Superior temporal gyrus (tissue), 1 donor: ENCODE data around the gene TRMT10B.

Experiments used
- DNase-seq: peaks from one replicate; pipeline ENCODE4 v3.0.0-alpha.2; 2016; ENCODE audit errors: extremely low spot score

Gene TRMT10B, protein sequence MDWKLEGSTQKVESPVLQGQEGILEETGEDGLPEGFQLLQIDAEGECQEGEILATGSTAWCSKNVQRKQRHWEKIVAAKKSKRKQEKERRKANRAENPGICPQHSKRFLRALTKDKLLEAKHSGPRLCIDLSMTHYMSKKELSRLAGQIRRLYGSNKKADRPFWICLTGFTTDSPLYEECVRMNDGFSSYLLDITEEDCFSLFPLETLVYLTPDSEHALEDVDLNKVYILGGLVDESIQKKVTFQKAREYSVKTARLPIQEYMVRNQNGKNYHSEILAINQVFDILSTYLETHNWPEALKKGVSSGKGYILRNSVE

DNA sequence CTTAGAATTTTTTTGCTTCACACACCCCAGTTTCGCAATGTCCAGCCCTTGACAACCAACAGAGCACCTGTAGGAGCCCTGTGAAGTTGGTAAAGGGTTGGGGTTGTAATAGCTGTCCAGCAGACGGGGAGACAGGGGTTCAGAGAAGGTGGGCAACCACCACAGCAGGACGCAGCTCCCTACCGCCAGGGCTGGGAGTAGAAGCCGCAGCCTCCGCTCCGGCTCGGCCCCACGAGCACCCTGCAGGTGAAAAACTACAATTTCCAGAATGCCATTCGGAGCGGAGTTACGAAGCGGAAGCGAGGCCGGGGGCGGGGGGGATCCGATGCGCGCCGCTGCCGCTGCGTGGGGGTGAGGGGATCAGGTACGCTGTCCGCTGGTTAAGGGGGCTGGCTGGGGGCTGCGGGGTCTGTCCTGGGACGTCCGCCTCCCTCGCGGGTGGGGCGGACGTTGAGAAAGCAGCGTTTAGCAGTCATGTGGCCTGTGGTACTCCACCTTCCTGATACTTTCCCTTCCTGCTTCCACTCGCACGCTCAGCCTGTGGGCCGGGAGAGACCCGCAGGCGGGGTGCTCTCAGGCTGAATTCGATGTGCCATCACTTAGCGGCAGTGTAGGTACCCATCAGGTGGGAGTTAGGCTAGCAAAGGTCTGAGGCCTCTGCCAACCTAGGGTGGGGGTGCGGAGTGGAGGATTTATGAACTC is at the start of gene TRMT10B:
Gene TRMT10B (plus strand): TSS at position 317 of the 702 bp plus-strand sequence. CDS start 8,127 bp downstream, outside the sequence.
- peak; percentile 58 for DNase-seq

DNA sequence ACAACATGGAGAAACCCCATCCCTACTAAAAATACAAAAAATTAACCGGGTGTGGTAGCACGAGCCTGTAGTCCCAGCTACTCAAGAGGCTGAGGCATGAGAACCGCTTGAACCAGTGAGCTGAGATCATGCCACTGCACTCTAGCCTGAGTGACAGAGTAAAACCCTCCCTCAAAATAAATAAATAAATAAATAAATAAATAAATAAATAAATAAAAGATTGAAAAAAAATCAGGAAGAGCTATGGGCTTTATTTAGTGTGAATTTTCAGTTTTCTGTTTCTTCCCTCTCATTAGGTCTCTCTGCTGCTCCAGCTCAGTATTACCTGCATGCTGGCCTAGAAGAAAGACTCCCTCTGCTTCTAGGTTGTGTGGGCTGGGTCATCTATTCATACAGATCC is 47.8 kb upstream of the TRMT10B start:
- DNase-seq = no peak

DNA sequence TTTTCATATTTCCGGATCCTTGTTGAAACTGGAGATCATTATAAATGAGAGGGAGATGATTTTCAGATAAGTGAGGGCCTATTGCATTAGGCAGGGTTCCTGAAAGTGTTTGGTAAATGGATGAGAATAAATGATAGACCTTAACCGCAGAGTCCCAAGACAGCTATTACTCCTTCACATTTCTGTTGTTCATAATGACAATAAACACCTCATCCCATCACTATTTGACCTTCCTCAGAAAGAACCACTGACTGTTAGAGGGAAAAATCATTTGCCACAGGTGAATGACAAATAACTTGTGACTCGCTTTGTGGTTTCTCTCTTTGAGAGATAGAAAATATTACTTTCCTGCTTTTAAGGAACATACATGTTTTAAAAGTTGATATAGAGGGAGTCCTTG is 47.3 kb upstream of the TRMT10B start:
- no peak for DNase-seq

DNA sequence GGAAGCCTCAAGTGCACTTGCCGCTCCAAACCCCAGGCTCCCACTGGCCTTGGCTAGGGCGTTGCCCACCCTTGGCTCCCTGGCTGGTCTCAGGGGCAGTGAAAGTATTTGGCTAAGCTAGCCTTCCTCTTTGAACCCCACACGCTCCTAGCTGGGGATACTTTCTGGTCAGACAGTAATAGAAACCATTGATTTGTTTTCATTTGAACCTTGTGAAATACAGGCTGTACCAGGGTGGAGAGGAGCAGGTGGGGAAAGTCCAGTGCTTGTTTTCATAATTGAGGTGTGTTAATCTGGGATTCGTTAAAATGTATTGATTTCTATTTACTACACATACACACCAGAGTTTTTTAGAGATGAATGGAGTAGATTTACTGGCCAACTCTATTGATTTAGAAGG is 45.9 kb upstream of the TRMT10B start:
- no peak for DNase-seq

DNA sequence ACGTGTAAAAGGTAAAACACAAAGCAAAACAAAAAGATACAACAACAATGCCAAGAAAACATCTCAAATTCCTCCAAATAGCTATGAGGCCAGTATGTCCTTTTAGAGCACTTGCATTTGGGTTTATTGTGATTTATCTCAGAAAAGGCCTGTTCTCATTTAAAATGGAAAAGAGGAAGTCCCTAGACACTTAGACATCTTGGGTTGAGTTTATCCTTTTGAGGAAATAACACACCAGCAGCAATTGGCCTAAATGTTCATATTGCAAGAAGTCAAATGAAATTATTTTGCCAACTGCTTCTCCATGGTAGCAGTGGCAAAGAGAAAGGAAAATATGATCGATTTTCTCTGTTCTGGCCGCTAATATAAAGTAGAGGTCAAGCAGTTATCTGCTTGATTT is 43.6 kb upstream of the TRMT10B start:
- DNase-seq = no peak

DNA sequence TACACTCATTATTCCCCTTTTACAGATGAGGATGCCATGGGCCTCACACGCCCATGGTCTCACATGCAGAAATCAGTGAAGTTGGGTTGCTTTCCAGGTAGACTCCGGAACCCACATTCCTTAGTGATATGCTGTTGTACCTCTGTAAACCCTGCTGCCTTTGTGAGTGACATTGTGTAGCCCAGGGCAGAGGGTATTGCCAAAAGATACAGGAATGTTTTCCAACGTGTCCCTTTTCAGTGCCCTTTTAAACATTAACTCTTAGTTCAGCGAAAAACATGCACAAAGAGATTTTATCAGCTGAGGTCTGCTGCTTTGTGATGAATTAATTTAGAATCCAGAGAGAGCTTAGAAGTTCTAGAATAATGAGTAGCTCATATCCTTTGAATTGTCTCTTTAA is 38.3 kb upstream of the TRMT10B start:
- no peak for DNase-seq

DNA sequence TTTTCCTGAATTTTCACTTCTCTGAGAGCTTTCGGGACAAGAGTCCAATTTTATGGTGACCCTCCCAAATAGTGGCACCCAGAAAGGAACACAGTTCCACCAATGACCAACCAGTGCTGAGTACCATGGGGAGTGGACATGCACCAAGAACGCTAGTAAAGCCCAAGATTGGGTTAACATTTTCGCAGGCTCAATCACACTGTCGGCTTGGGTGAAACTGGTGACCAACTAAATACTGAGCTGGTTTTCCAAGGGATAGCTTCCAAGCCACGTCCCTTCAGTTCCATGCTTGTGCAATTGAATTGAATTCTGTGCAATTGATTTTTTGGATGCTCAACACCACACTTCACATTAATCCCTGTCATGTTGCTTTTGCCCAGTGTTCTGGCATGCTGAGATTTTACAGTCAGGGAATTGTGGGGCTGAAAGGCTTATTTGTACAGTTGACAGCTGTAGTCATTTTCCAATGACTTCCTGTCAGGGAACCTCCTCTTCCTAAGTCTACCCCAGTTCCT is 37.6 kb upstream of the TRMT10B start:
- DNase-seq = no peak

DNA sequence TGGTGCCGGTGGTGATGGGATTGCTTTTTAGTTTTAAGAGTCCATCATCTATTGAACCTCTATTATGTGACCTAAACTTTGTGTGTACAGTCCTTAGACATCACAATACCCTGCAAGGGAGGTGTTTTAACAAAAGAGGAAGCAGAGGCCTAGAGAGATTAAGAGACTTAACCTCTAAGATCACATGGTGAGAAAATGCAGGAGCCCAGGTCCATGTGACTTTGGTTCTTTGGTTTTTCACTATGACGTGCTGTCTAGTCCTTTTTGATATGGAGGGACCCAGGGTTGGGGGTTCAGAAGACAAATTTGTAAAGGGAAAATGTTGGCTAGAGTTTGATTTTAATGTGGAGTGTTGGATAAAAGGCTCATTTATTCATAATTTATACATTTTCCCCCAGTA is 34.1 kb upstream of the TRMT10B start:
- no peak for DNase-seq

DNA sequence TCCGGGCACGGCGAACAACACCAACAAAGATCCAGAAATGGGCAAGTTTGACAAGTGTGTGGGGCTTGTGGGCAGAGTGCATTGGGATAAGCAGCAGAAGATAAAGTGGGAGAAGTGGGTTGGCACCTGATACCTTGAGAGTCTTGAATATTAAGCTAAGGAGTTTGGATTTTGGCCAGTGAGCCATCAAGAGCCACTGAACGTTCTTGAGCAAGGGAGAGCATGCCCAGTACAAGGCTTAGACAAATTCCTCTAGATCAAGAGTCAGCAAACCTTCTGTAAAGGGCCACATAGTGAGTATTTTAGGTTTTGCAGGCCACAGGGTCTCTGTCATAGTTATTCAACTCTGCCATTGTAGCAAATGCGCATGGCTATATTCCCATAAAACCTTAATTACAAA is 26.6 kb upstream of the TRMT10B start:
- DNase-seq = no peak

DNA sequence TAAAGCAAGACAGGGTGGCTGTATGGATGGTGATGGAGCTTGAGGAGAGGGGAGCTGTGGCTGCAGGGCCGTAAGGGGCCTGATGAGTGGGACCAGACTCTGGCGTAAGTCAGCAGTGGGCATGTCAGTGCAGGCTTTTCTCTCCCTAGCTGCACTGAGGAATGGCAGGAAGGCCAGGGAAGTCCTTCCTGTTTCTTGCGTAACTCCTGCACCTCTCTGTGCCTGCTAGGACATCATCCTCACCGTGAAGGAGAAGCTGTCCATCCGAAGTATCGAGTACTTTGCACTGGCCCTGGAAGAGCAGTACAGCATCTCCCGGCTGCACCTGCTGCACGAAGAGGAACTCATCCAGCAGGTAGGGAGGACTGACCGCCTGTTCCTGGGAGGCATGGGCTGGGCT is 24.1 kb upstream of the TRMT10B start:
- DNase-seq = no peak

DNA sequence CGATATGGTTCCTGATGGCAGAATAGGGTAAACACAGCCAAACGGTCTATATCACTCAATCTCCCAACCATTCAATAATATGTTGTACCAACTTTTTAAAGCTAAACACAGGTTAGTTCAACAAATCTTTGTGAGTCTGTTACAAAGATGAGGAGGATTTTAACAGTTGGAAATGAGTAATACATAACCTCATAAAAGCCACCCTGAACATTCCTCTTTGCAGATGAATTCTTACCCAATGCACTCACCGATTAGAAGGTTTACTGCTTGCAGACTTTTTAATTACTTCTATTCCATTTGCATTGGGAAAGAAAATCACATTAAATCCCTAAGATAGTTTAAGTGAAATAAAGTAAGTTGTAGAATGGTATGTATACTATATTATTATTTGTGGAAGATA is 23.3 kb upstream of the TRMT10B start:
- no peak for DNase-seq

DNA sequence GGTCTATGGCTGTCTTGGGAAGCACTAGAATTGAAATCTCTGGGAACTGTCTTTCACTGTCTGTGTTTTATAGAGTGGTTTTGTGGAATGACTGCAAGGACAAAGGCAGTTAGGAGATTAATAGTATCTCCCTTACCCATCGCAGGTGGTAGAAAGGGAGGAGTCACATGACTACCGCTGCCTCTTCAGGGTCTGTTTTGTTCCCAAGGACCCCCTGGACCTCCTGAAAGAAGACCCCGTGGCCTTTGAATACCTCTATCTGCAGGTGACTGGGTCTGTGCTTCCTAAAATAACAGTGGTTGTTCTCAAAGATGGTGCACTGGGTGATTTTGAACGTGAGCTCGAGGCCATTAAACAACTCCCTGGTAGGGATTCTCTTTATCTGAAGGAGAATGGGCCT is 22.8 kb upstream of the TRMT10B start:
- no peak for DNase-seq

DNA sequence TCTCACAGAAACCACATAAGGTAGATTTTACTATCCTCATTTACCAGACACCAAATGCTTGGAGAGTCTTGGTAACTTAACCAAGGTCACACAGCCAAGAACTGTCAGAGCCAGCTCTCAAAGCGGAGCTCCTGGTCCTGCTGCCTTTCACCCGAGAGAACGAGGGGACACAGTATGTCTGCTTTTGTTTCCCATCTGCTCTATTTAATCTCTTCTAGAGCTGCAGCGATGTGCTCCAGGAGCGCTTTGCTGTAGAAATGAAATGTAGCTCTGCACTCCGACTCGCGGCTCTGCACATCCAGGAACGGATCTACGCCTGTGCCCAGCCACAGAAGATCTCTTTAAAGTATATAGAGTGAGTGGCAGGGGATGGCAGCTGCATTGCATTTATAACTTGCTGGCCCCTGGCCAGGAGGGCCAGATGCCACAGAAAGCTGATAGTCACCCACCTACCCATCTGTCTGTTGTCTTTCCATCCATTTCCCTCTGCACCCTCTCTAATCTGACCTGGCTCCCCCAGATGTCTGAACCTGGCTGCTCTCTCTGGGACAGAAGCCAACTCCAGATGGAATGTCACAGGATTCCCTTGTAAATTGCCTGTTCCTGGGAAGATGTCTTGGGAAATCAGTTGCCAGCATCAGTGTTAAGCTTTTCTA is 21.4 kb upstream of the TRMT10B start:
- peak; percentile 14 for DNase-seq

DNA sequence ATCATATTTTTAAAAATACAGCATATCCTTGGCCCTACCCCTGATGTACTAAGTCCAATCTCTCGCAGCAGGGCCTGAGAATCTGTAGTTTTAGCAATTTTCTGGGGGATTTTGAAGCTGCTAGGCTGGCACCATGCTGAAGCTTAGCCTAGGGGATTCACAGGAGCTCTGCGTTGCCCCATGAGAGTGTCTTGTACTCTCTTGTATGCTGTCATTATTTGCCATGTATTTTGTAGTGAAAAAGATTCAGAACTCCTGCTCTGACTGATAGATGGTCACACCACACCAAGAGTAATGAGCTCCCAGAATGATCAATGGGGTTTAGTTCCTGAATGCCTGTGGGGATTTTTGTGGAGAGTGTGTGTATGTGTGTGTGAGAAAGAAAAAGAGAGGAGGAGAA is 20.7 kb upstream of the TRMT10B start:
- DNase-seq = no peak

DNA sequence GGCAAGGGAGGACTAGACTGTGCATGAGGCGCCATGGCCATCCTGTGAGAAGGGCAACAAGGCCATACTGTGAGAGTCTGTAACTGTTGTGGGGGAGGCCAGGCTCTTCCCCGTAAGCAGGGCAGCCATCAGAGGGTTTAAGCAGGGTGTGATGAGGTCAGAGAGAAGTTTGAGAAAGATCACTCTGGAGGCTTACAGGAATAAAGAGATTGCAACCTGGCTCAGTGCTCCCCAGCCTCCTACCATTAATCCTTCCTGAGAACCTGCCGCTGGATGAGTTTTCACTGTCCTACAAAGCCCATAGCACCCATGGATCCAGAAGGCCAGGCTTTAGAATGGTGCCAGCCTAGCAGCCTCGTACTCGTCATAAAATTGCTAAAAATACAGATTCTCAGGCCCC is 14.4 kb upstream of the TRMT10B start:
- DNase-seq = no peak

DNA sequence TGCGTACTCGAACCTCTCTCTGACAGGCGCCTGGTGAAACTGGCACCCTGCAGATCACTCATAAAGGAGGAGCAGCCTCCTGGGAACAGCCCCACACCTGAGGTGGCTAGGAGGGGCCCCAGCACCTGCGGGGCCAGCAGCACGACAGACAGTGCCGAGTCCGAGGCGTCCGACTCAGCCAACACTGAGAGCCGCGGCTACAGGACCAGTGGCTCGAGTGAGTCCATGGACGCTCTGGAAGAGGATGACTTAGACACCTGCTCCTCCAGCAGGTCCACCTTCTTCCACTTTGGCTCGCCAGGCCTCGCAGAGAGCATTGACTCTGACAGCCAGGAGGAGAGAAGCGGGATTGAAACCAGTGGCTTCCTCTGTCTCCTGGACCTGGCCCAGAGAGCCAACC is 13.5 kb upstream of the TRMT10B start:
- no peak for DNase-seq

DNA sequence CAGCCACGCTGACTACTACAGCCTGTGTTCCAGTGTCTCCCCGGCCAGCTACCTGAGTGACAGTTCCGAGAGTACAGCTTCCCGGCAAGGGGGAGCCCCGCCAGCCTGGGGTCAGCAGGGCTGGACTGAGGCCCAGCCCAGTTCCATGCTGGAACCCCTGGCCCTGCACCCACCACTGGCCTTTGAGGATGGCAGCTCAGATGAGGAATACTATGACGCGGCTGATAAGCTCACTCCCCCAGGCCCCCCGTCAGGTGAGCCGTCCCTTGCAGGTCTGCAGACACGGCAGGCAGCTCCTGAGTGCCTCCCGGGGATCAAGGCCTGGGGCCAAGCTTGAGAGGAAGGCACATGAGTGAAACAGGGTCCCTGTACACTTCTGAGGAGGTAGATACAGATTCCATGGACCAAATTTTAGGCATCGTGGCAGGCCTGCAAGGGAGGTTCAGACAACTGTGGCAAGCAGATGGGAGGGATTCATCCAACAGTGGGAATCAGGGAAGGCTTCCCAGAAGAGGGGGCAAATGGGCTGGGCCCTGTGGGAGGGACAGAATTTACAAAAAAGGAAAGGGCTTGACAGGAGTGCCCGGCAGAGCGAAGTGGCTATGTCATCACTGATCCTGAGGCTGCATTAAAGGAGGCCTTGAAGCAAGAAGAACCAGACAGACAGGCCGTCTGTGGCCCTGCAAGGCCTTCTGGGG is 12.8 kb upstream of the TRMT10B start:
- no peak for DNase-seq

DNA sequence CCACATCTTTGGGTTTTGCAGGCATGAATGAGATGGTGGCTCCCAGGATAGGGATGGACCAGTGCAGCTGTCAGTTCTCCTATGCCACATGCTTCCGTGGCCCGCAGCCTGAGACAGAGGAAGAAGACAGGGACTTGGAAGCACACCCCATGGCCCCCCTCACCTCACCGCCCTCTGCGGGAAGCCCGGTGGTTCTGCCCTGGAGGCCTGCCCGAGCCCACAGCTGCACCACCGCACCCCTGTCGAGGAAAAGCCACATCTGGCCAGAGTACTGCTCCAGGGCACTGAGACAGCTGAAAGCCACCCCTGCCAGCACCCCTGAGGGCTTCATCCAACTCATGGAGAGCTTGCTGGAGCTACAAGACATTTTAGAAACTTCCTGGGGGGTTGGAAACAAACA is 7.6 kb upstream of the TRMT10B start:
- no peak for DNase-seq

DNA sequence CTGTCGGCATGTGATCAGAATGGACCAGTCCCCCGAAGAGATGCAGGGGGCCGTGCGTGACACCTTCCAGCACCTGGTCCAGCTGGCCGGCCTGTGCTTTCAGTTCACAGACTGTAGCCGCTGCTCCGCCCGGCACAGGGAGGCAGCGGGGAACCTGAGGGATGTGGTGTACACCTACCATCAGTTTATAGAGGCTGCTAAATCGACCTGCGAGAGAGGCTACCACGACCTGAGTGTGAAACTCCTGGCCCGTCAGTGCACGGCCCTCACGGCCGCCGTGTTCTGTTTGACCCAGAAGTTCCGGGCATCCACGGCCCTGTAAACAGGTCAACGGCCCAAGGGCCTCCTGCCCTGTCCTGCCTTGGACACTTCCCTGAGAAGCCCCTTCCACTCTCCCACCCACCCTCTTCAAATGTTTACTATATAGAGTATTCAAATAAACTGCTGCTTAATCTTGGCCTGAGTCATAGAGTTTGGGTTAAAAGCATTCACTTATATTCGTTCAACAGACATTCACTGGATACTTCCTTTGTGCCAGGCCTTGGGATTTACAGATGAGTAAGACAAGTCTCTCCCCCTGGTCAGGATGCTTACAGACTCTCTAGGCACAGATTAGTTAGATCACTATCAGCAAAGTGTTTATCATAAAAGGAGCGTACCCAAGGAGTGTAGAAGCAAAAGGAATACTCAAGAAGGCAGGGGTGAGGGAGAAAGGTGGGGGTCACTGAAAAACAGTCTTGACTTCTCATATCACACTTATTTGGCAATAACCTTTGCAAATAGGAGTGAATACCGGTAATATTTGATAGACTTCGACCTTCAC is 6.9 kb upstream of the TRMT10B start:
- no peak for DNase-seq

DNA sequence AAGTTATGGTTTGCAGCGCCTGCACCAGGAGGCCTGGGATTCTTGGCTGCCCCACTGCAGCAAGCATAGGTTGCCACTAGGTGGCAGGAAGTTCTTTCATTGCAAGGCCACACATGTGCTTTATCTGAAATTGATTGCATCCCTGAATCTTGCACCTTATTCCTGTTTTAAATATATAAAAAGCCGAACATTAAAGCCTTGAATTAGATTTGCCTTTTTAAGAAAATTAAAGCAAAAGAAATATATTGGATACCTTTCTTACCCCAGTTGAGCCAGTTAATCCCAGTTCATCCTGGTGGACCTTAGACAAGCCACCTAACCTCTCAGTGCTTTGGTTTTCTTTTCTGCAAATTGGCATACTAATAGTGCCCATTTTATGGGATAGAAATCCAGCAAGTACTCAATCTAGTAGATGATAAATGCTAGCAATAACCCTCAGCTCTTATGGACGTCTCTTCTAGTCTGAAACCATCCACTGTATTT is 6.3 kb upstream of the TRMT10B start:
- DNase-seq = peak; percentile 86

DNA sequence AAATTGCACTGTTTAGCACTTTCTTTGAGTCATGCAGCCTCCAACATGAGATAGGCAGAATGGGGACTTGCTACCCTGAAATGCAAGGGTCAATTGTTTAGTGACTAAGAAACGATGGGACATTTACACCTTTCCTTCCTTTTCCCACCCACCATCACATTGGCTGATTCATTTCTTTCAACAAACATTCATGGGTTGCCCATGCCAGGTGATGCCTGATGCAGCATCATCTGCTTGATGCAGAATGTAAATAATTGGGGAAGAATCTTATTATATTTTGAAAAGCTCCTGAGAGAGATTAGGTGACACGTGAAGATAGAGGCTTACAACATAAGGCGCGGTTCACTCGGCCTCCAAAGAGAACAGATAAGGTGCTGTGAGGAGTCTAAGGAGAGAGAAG is 4.5 kb upstream of the TRMT10B start:
- no peak for DNase-seq
